Sigmoid colon (tissue), 7 donors: ENCODE measurements around the gene BNIP2. TPM values are rescaled to one million over a fixed set of nuclear protein-coding genes. Genes with fewer than 3 reads are reported as not detected.

Source experiments
- DNase-seq: peaks from one replicate; pipeline ENCODE4 v3.0.0-alpha.2; 2019
- H3K27ac ChIP-seq, 4 donors: fragments of 200-600 bp; sonication (generic); one replicate each; pipeline ENCODE4 v1.5.1; 2016 to 2019; ENCODE audit warnings: mild to moderate bottlenecking in 1 of 4
- H3K27me3 ChIP-seq, 3 donors: fragments of 200-600 bp; sonication (generic); one replicate each; pipeline ENCODE4 v1.5.1; 2019; ENCODE audit warnings: mild to moderate bottlenecking in 1 of 3
- H3K36me3 ChIP-seq, 4 donors: fragments of 200-600 bp; sonication (generic); one replicate each; pipeline ENCODE4 v1.5.1; 2016 to 2019
- H3K4me1 ChIP-seq, 4 donors: fragments of 200-600 bp; sonication (generic); one replicate each; pipeline ENCODE4 v1.5.1; 2017 to 2019
- H3K4me3 ChIP-seq, 4 donors: fragments of 200-600 bp; sonication (generic); one replicate each; pipeline ENCODE4 v1.5.1; 2017 to 2019; ENCODE audit warnings: mild to moderate bottlenecking in 2 of 4, moderate library complexity in 1 of 4
- H3K9me3 ChIP-seq, 4 donors: fragments of 200-600 bp in 3 of 4; sonication (generic) in 3 of 4; one replicate each; pipeline versions ENCODE4 v1.5.1 to v1.6.1; 2013 to 2019
- CTCF ChIP-seq, 4 experiments: fragments of 450-650 bp in 3 of 4; fragments of 200-600 bp in 1 of 4; IDR thresholded peaks; one replicate each; pipeline ENCODE4 v1.5.1; 2016 to 2019; ENCODE audit warnings: antibody characterized with exemption in 4 of 4, mild to moderate bottlenecking in 3 of 4, moderate library complexity in 2 of 4
- EP300 ChIP-seq, 4 donors: sonication (generic); formaldehyde crosslinking; IDR thresholded peaks; one replicate each; pipeline ENCODE4 v1.6.1; 2017; ENCODE audit warnings: antibody characterized with exemption in 4 of 4
- POLR2A ChIP-seq, 2 donors: fragments of 450-650 bp; IDR thresholded peaks; one replicate each; pipeline ENCODE4 v1.6.1; 2016; ENCODE audit warnings: antibody characterized with exemption in 2 of 2, mild to moderate bottlenecking in 2 of 2, moderate library complexity in 2 of 2
- POLR2AphosphoS5 ChIP-seq, 4 donors: sonication (generic); formaldehyde crosslinking; IDR thresholded peaks; one replicate each; pipeline ENCODE4 v1.6.1; 2017; ENCODE audit warnings: antibody characterized with exemption in 4 of 4
- WGBS, 2 donors: extraction: QIAGEN DNeasy Blood & Tissue Kit; methylation state at CpG; one replicate each; pipeline ENCODE4 v1.1.7; 2013; 5-methylcytosine and 5-hydroxymethylcytosine counted together
- intact Hi-C: fragments of 100-400 bp; cut with DNase I; formaldehyde crosslinking; loops from one replicate; pipeline ENCODE4 v1.15.1; 2023
- polyA plus RNA-seq, 3 donors: library from polyadenylated mRNA; stranded (reverse); fragments of 200-250 nt; gene quantifications; one replicate each; pipeline ENCODE4 v1.2.3, GENCODE V29; 2013
- total RNA-seq, 4 donors: library from RNA; depleted of rRNA; stranded (reverse); fragments of >200 nt; gene quantifications; one replicate each; pipeline ENCODE4 v1.1.0, GENCODE V29; 2016
- donor health status: healthy with polysubstance abuse.
- donor health status: Bipolar disorder and iron deficiency.
- donor health status: healthy.

BNIP2 gene
- total and polyA plus RNA-seq, 7 donors = 28.8 to 199 (median 115) TPM

- Histone ChIP-seq H3K9me3 (peaks cover 0 to 3% (median 0%) of the 10 kb centered on the region in 4 donors), H3K36me3 (no peaks in the 10 kb centered on the region), H3K4me3 (no peak overlapping the region), H3K27me3 (no peaks in the 10 kb centered on the region), H3K4me1 (no peaks in the 10 kb centered on the region), H3K27ac (no peak overlapping the region)
- 90 to 93% methylated on average over 3 of the region's 3 CpGs for WGBS, 2 donors
- intact Hi-C loops = no loop called here
- DNase-seq = no peak
- no peak for TF ChIP-seq EP300 (IDR thresholded peaks at IDR 0.05)
- no peak for TF ChIP-seq POLR2AphosphoS5 (IDR thresholded peaks at IDR 0.05)
- TF ChIP-seq CTCF (IDR thresholded peaks at IDR 0.05) = no peak
- TF ChIP-seq POLR2A (IDR thresholded peaks at IDR 0.05) = no peak
Observed at GRCh38 chr15:59713177-59713576, 24.1 kb upstream of the BNIP2 start.

- no peak for DNase-seq
- Histone ChIP-seq H3K4me1 (no peaks in the 10 kb centered on the region), H3K27me3 (no peaks in the 10 kb centered on the region), H3K9me3 (peaks cover 0 to 2% (median 0%) of the 10 kb centered on the region in 4 donors), H3K4me3 (no peak overlapping the region), H3K27ac (no peak overlapping the region), H3K36me3 (no peaks in the 10 kb centered on the region)
- intact Hi-C loops = no loop called here
- TF ChIP-seq POLR2A (IDR thresholded peaks at IDR 0.05) (no peak), CTCF (IDR thresholded peaks at IDR 0.05) (no peak), EP300 (IDR thresholded peaks at IDR 0.05) (no peak), POLR2AphosphoS5 (IDR thresholded peaks at IDR 0.05) (no peak)
- WGBS, 2 donors = 56 to 67% methylated on average over 4 of the region's 4 CpGs
Observed at GRCh38 chr15:59711451-59712243, 22.5 kb upstream of the BNIP2 start.

- H3K4me3 ChIP-seq = no peak overlapping the region
- no peak for TF ChIP-seq POLR2AphosphoS5 (IDR thresholded peaks at IDR 0.05)
- no peak for TF ChIP-seq POLR2A (IDR thresholded peaks at IDR 0.05)
- no peak for TF ChIP-seq CTCF (IDR thresholded peaks at IDR 0.05)
- no peak for TF ChIP-seq EP300 (IDR thresholded peaks at IDR 0.05)
- no peaks in the 10 kb centered on the region for H3K4me1 ChIP-seq
- intact Hi-C loops = no loop called here
- no peak overlapping the region for H3K27ac ChIP-seq
- no peak for DNase-seq
- H3K36me3 ChIP-seq = no peaks in the 10 kb centered on the region
- H3K9me3 ChIP-seq = no peaks in the 10 kb centered on the region
- peaks cover 0 to 10% (median 0%) of the 10 kb centered on the region in 3 donors for H3K27me3 ChIP-seq
- 93 to 95% methylated on average over 4 of the region's 4 CpGs for WGBS, 2 donors
Observed at GRCh38 chr15:59707619-59708018, 18.5 kb upstream of the BNIP2 start.

GRCh38 chr15:59703979-59704796 is 15.1 kb upstream of the BNIP2 start:
- 59 to 78% methylated on average over 6 of the region's 6 CpGs for WGBS, 2 donors
- no peak for TF ChIP-seq EP300 (IDR thresholded peaks at IDR 0.05)
- no peak for TF ChIP-seq POLR2AphosphoS5 (IDR thresholded peaks at IDR 0.05)
- TF ChIP-seq POLR2A (IDR thresholded peaks at IDR 0.05) = no peak
- no peak for TF ChIP-seq CTCF (IDR thresholded peaks at IDR 0.05)
- no peak overlapping the region for H3K27ac ChIP-seq

More at GRCh38 chr15:59703979-59704796, 15.1 kb upstream of the BNIP2 start:
- no peak for DNase-seq
- no peaks in the 10 kb centered on the region for H3K36me3 ChIP-seq
- no peaks in the 10 kb centered on the region for H3K4me1 ChIP-seq
- H3K27me3 ChIP-seq = peaks cover 0 to 10% (median 0%) of the 10 kb centered on the region in 3 donors
- intact Hi-C loops = no loop called here
- no peak overlapping the region for H3K4me3 ChIP-seq
- H3K9me3 ChIP-seq = no peaks in the 10 kb centered on the region
